OCI-M1 (cell line): ENCODE results near the gene LTK.

Source experiments
- DNase-seq: peaks from one replicate; lab custom pipeline; 2025; lab: John Stamatoyannopoulos, UW

The LTK gene

GRCh38 chr15:41530363-41530956 lies 16.8 kb upstream of the LTK start:
- DNase-seq = no peak

GRCh38 chr15:41523097-41523496 lies 9.5 kb upstream of the LTK start:
- DNase-seq = no peak

- DNase-seq = no peak
These were observed 8.0 kb upstream of the LTK start for GRCh38 chr15:41521614-41522013.

- DNase-seq = no peak
These were observed 7.0 kb upstream of the LTK start for GRCh38 chr15:41520636-41521035.

- DNase-seq = no peak
These were observed 4.3 kb upstream of the LTK start for GRCh38 chr15:41517895-41518449.

GRCh38 chr15:41512940-41513505 lies 604 bp downstream of the LTK start:
- peak; percentile 51 for DNase-seq

GRCh38 chr15:41512512-41512939 lies 1.1 kb downstream of the LTK start:
- no peak for DNase-seq

DNA sequence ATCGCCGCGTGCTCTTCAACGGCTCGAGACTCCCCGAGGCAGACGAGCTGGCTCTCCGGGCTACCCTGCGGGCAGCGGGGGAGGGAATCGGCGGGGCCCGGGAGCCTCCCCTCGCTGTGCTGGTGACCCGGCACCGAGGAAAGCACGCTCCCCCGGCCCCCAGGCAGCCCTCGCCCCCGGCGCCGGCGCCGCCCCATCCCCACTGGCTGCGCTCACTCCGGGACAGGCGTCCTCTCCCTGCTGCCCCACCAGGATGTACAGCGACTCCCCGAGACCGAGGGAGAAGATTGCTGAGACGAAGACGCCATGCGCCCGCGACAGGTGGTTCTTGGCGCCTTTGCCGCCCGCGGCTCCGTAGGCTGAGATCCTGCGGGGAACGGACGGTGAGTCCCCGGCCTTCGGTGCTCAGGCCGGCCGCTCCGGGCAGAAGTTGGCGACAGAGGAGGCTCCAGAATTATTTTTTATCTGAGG lies 1.7 kb downstream of the LTK start:
- DNase-seq = no peak

- no peak for DNase-seq
These were observed 2.2 kb downstream of the LTK start for GRCh38 chr15:41511331-41511898.

GRCh38 chr15:41510728-41511127 lies 2.9 kb downstream of the LTK start:
- DNase-seq = no peak

DNA sequence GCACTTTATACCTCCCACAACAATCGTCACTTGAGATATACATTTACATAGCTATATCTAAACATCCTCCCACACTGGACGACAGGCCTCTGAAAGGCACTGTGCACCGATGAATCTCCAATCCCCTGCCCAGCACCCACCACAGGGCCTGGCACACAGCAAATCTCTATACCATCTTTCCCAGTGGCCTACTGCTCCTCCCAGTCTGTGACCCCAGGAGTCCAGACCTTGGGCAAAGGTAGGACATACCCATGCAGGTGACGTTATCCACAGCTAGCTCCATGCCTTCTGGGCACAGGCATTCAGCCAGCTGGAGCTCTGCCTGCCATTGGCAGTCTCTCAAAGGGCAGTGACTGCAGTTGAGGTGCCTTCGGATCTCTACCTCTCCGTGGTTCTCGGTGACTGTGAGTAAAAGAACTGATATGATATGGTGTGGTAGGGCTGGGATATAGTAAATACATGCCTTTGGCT lies 5.8 kb downstream of the LTK start:
- DNase-seq = no peak

GRCh38 chr15:41506796-41507341 lies 6.8 kb downstream of the LTK start:
- DNase-seq = no peak

- DNase-seq = no peak
These were observed 7.9 kb downstream of the LTK start for GRCh38 chr15:41505776-41506175.

DNA sequence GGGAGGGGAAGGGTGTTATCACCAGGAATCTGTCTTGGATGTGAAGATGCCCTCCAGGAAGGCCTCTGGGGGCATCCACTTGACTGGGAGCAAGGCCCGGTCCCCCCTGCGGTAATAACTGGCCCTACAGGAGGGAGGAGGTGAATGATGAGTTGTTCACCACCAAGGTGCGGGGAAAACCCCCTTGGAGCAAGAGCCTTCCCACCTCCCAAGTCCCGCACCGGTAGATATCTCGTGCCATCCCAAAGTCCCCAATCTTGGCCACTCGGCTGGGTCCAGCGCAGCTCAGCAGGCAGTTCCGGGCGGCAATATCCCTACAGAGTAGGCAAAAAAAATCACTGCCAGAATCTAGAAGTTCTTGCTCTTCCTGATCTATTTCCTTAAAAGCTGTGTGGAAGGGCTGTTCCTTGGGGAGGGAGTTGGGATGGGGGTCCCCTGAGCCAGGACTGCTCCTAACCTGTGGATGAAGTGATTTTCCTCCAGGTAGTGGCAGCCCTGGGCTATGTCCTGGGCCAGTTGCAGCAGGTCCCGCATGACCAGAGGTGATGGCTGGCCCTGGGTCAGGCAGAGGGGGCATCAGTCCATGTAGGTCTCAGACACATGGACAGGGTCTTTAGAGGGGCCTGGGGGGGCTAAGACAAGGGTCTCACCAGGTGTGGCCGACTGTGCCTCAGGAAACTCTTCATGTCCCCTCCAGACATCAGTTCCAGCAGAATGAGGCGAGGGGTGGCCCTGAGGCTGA lies 8.7 kb downstream of the LTK start:
- DNase-seq = no peak

- DNase-seq = no peak
These were observed 10.0 kb downstream of the LTK start for GRCh38 chr15:41503669-41504010.

DNA sequence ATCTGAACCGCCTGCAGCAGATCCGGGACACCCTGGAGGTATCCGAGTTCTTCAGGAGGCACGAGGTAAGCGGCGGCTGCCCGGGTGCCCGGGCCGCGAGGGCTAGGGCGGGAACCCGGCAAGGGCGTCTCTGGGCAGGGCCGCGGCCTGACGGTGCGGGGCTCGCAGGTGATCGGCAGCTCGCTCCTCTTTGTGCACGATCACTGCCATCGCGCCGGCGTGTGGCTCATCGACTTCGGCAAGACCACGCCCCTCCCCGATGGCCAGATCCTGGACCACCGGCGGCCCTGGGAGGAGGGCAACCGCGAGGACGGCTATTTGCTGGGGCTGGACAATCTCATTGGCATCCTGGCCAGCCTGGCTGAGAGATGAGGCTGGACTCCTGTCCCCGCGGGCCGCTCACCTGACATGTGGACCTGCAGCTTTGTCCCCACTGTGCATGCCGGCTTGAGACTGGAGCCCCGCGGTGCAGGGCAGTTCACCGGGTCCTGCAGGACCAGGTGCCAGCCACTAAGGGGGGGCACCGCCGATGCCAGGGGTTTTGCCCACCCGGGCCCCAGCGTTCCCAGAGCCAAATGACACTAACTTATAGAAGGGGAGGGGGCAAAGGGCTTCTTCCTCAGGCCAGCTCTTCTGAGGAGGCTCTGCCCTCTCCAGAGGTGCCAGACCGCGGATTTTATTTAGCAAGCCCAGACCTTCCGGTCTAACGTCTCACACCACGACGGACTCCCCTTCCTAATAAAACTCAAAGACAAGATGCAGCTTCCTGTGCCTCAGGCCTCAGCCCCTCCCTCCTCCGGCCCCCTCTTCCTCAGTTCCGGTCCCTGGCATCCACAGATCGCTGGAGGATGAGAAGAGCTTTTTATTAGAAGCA lies 10.6 kb downstream of the LTK start:
- DNase-seq = no peak

DNA sequence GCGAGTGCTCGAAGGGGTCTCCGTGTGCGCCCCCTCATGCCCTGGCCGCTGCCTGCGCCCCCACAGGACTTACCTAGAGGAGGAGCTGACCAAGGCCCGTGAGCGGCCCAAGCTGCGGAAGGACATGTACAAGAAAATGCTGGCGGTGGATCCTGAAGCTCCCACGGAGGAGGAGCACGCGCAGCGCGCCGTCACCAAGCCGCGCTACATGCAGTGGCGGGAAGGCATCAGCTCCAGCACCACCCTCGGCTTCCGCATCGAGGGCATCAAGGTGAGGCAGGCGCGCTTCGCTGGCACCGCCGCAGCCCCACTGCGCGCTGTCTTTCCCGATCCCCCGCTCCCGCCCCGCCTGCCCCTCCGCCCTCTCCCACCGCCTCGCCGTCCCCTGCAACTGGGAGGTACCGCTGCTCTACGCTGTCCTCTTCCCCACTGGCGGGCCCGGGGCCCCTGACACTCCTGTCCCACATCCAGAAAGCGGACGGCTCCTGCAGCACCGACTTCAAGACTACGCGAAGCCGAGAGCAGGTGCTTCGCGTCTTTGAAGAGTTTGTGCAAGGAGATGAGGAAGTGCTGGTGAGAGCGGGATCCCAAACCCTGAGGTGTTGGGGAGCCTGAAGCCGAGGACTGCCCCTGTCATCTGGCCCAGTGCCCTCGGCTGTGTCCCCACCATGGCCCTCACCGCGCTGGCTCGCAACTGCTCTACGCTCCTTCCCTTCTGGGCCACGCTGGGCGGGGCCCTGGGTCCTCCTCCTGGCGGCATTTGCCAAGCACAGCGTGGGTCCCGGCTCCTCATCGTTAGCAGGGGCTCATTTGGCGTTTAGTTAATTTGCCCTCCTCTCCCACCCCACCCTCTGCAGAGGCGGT lies 11.5 kb downstream of the LTK start:
- no peak for DNase-seq

GRCh38 chr15:41501191-41501917 lies 12.3 kb downstream of the LTK start:
- DNase-seq = no peak

DNA sequence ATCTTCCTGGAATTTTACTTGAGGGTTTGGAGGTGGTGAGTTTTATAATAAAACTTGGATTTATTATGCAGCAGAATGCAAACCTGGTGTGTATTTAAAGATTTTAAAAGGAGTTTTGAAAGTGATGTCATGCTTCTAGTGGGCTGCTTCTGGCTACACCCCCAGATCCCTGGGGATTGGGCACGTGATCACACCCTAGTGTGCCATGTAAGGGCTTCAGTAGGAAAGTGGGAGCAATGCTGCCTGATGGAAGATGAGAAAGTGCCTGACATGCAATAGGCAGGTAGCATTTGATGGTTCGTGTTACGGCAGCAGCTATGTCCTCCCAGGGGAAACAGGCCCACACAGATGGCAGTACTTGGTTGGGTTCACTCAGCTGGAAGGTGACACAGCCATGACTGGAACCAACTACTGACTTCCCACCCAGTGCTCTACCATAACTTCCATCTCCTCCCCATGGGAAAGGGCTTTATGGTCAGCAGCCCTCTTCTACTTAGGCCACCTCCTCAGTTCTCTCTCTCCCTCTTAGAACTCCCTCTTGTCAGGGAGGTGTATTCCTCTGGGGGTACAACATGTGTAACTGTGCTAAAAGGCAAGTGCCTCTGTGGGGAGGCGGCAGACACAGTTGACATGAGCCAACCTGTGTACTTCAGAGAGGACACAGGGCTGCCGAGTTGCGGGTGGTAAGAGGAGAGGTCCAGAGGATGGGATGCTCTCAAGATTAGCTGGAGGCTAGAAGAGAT lies 14.3 kb downstream of the LTK start:
- DNase-seq = no peak
